SK-N-SH treated with all-trans-retinoic acid at 6 μM for 48 hours (cell line): ENCODE measurements around the gene HELZ.

Experiments used
- ATAC-seq: fragments of 200-7000 bp; cut with Tn5 transposase; 3 replicates; pipeline ENCODE4 v1.9.1; 2020; ENCODE audit warnings: mild to moderate bottlenecking, moderate library complexity
- ARNTL ChIP-seq: fragments of 450-650 bp; formaldehyde crosslinking; IDR thresholded peaks from 2 replicates; pipeline ENCODE4 v1.5.0; 2020; ENCODE audit warnings: low read depth, mild to moderate bottlenecking, moderate library complexity, borderline replicate concordance
- BACH2 ChIP-seq: fragments of 250-450 bp; sonication (Bioruptor Pico); IDR thresholded peaks from 2 replicates; pipeline ENCODE4 v1.9.0; 2021; ENCODE audit warnings: mild to moderate bottlenecking, borderline replicate concordance
- CSDC2 ChIP-seq: fragments of 250-450 bp; sonication (Bioruptor Pico); IDR thresholded peaks from 2 replicates; pipeline ENCODE4 v1.5.0; 2020; ENCODE audit warnings: mild to moderate bottlenecking, moderate library complexity
- CSRNP3 ChIP-seq: fragments of 250-450 bp; sonication (Bioruptor Pico); IDR thresholded peaks from 2 replicates; pipeline ENCODE4 v1.5.1; 2021; ENCODE audit warnings: mild to moderate bottlenecking, moderate library complexity
- ESRRG ChIP-seq: fragments of 250-450 bp; sonication (Bioruptor Pico); IDR thresholded peaks from 2 replicates; pipeline ENCODE4 v1.6.1; 2021; ENCODE audit warnings: mild to moderate bottlenecking
- GLIS3 ChIP-seq: fragments of 250-450 bp; sonication (Bioruptor Pico); IDR thresholded peaks from 2 replicates; pipeline ENCODE4 v1.5.0; 2020; ENCODE audit warnings: mild to moderate bottlenecking, moderate library complexity
- ISL1 ChIP-seq: fragments of 250-450 bp; sonication (Bioruptor Pico); IDR thresholded peaks from 2 replicates; pipeline ENCODE4 v2.1.2; 2022; ENCODE audit warnings: mild to moderate bottlenecking, moderate library complexity
- OSR1 ChIP-seq: fragments of 250-450 bp; sonication (Bioruptor Pico); IDR thresholded peaks from 2 replicates; pipeline ENCODE4 v1.8.0; 2022; ENCODE audit warnings: moderate library complexity, mild to moderate bottlenecking, inconsistent platforms
- POU6F1 ChIP-seq: fragments of 250-450 bp; sonication (Bioruptor Pico); IDR thresholded peaks from 2 replicates; pipeline ENCODE4 v1.8.0; 2021; ENCODE audit warnings: low read depth, mild to moderate bottlenecking, moderate library complexity, borderline replicate concordance
- PPARA ChIP-seq: fragments of 250-450 bp; sonication (Bioruptor Pico); IDR thresholded peaks from 2 replicates; pipeline ENCODE4 v1.5.0; 2020; ENCODE audit warnings: mild to moderate bottlenecking, borderline replicate concordance
- RARB ChIP-seq: fragments of 250-450 bp; sonication (Bioruptor Pico); IDR thresholded peaks from 2 replicates; pipeline ENCODE4 v1.8.0; 2021; ENCODE audit warnings: mild to moderate bottlenecking, moderate library complexity
- SNAI2 ChIP-seq: fragments of 250-450 bp; sonication (Bioruptor Pico); IDR thresholded peaks from 2 replicates; pipeline ENCODE4 v1.5.0; 2020; ENCODE audit warnings: mild to moderate bottlenecking, moderate library complexity
- TCF4 ChIP-seq: fragments of 250-450 bp; sonication (Bioruptor Pico); IDR thresholded peaks from 2 replicates; pipeline ENCODE4 v1.8.0; 2021; ENCODE audit warnings: mild to moderate bottlenecking, moderate library complexity, borderline replicate concordance
- TSHZ2 ChIP-seq: fragments of 250-450 bp; sonication (Bioruptor Pico); IDR thresholded peaks from 2 replicates; pipeline ENCODE4 v1.5.0; 2020; ENCODE audit warnings: mild to moderate bottlenecking, moderate library complexity
- ZC3H10 ChIP-seq: fragments of 250-450 bp; sonication (Bioruptor Pico); IDR thresholded peaks from 2 replicates; pipeline ENCODE4 v1.5.1; 2021; ENCODE audit warnings: mild to moderate bottlenecking, moderate library complexity
- ZFP3 ChIP-seq: fragments of 250-450 bp; sonication (Bioruptor Pico); IDR thresholded peaks from 2 replicates; pipeline ENCODE4 v1.5.0; 2020; ENCODE audit warnings: mild to moderate bottlenecking, moderate library complexity
- ZFP30 ChIP-seq: fragments of 450-650 bp; formaldehyde crosslinking; IDR thresholded peaks from 2 replicates; pipeline ENCODE4 v1.5.0; 2022; ENCODE audit warnings: mild to moderate bottlenecking, moderate library complexity
- ZNF565 ChIP-seq: fragments of 450-650 bp; formaldehyde crosslinking; conservative IDR thresholded peaks from 2 replicates; pipeline ENCODE4 v1.5.0; 2020; ENCODE audit warnings: low read depth, mild to moderate bottlenecking, moderate library complexity
- ZNF70 ChIP-seq: fragments of 450-650 bp; formaldehyde crosslinking; IDR thresholded peaks from 2 replicates; pipeline ENCODE4 v1.5.0; 2020; ENCODE audit warnings: mild to moderate bottlenecking, moderate library complexity
- ZNF8 ChIP-seq: fragments of 450-650 bp; formaldehyde crosslinking; IDR thresholded peaks from 2 replicates; pipeline ENCODE4 v1.5.0; 2020; ENCODE audit warnings: mild to moderate bottlenecking, moderate library complexity
- TF ChIP-seq, protein P1 (sequence below): fragments of 250-450 bp; sonication (Bioruptor Pico); IDR thresholded peaks from 2 replicates; pipeline ENCODE4 v1.8.0; 2020; ENCODE audit warnings: mild to moderate bottlenecking, moderate library complexity, borderline replicate concordance
- TF ChIP-seq, protein P2 (sequence below): fragments of 250-450 bp; sonication (Bioruptor Pico); IDR thresholded peaks from 2 replicates; pipeline ENCODE4 v1.5.1; 2020; ENCODE audit warnings: low read depth, mild to moderate bottlenecking, moderate library complexity

Gene HELZ

GRCh38 chr17:67241719-67242341, 3.2 kb downstream of the HELZ start:
- ATAC-seq: no peak
- TF ChIP-seq BACH2 (CRISPR knock-in tag): no peak
- no peak for TF ChIP-seq PPARA
- TF ChIP-seq ZNF8 (CRISPR knock-in tag): no peak
- no peak for TF ChIP-seq ZNF565 (CRISPR knock-in tag)
- TF ChIP-seq OSR1 (CRISPR knock-in tag): no peak
- no peak for TF ChIP-seq GLIS3 (CRISPR knock-in tag)
- no peak for TF ChIP-seq POU6F1 (CRISPR knock-in tag)
- no peak for TF ChIP-seq ZFP3
- TF ChIP-seq TCF4 (CRISPR knock-in tag): no peak
- no peak for TF ChIP-seq ZC3H10 (CRISPR knock-in tag)
- no peak for TF ChIP-seq RARB (CRISPR knock-in tag)
- no peak for TF ChIP-seq SNAI2 (CRISPR knock-in tag)
- TF ChIP-seq, protein P1, sequence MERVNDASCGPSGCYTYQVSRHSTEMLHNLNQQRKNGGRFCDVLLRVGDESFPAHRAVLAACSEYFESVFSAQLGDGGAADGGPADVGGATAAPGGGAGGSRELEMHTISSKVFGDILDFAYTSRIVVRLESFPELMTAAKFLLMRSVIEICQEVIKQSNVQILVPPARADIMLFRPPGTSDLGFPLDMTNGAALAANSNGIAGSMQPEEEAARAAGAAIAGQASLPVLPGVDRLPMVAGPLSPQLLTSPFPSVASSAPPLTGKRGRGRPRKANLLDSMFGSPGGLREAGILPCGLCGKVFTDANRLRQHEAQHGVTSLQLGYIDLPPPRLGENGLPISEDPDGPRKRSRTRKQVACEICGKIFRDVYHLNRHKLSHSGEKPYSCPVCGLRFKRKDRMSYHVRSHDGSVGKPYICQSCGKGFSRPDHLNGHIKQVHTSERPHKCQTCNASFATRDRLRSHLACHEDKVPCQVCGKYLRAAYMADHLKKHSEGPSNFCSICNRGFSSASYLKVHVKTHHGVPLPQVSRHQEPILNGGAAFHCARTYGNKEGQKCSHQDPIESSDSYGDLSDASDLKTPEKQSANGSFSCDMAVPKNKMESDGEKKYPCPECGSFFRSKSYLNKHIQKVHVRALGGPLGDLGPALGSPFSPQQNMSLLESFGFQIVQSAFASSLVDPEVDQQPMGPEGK (CRISPR knock-in tag): no peak
- no peak for TF ChIP-seq ESRRG (CRISPR knock-in tag)
- no peak for TF ChIP-seq CSDC2 (CRISPR knock-in tag)
- no peak for TF ChIP-seq ZNF70 (CRISPR knock-in tag)

DNA sequence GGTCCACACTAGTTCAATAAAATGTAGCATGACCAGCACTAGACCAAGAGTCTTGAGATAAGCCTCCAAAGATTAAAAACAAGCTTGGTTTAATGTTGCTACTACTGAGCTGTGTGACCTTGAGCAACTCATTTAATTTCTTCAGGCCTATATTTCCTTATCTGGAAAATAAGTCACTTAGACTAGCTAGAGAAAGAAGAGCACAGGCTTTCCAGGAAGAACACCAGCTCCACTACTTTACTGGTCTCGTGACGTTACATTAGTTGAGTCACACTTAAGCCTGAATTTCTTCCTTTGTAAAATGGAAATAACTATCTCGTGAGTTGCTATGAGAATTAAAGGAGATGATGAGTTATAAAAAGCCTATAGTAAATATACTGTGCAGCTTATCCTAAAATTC, 5.4 kb downstream of the HELZ start:
- ATAC-seq: no peak

DNA sequence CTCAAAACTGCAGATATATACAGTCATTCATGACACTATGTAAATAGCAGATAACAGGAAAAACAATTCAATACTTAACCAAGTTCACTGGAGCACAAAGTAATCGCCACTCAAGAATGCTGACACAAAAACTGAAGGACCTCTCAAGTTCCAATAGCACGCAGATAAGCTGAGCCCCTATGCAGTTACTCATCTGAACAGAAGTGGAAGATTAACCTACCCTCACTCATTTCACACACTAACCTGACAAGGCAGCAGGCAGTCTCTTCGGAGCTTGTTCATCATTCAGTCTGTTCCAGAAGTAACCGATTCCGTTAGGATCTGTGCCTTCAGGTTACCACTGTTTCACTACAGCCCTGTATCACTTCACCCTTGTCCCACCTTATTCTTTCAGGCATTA, 6.0 kb downstream of the HELZ start:
- TF ChIP-seq OSR1 (CRISPR knock-in tag) (no peak), POU6F1 (CRISPR knock-in tag) (no peak), ZFP30 (CRISPR knock-in tag) (no peak), ZNF565 (CRISPR knock-in tag) (no peak), TSHZ2 (CRISPR knock-in tag) (no peak), PPARA (no peak), ISL1 (CRISPR knock-in tag) (no peak), GLIS3 (CRISPR knock-in tag) (no peak), ZNF8 (CRISPR knock-in tag) (no peak), ZC3H10 (CRISPR knock-in tag) (no peak), ZFP3 (no peak), CSRNP3 (CRISPR knock-in tag) (no peak), ARNTL (no peak), ZNF70 (CRISPR knock-in tag) (no peak), SNAI2 (CRISPR knock-in tag) (no peak), BACH2 (CRISPR knock-in tag) (no peak), TCF4 (CRISPR knock-in tag) (no peak)
- TF ChIP-seq, protein P1 (CRISPR knock-in tag): no peak
- TF ChIP-seq, protein P2, sequence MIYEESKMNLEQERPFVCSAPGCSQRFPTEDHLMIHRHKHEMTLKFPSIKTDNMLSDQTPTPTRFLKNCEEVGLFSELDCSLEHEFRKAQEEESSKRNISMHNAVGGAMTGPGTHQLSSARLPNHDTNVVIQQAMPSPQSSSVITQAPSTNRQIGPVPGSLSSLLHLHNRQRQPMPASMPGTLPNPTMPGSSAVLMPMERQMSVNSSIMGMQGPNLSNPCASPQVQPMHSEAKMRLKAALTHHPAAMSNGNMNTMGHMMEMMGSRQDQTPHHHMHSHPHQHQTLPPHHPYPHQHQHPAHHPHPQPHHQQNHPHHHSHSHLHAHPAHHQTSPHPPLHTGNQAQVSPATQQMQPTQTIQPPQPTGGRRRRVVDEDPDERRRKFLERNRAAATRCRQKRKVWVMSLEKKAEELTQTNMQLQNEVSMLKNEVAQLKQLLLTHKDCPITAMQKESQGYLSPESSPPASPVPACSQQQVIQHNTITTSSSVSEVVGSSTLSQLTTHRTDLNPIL (CRISPR knock-in tag): no peak
- no peak for ATAC-seq

More for the DNA sequence above, 5.4 kb downstream of the HELZ start:
- TF ChIP-seq ARNTL (no peak), ZFP3 (peak; percentile 35; the same call in 1 of the 2 replicates), ISL1 (CRISPR knock-in tag) (peak; percentile 50), TCF4 (CRISPR knock-in tag) (no peak), BACH2 (CRISPR knock-in tag) (no peak)
